GM12873 (cell line): ENCODE results near the gene UBA6.

Experiments used
- CTCF ChIP-seq: IDR thresholded peaks from 2 replicates; pipeline ENCODE4 v1.5.1; 2012; ENCODE audit warnings: low read depth, mild to moderate bottlenecking, moderate library complexity, low read length, control low read depth; ENCODE audit not compliant: insufficient read depth; ENCODE audit errors: missing control alignments

The UBA6 gene

GRCh38 chr4:67735325-67735724, 34.4 kb upstream of the UBA6 start:
- no peak for TF ChIP-seq CTCF

DNA sequence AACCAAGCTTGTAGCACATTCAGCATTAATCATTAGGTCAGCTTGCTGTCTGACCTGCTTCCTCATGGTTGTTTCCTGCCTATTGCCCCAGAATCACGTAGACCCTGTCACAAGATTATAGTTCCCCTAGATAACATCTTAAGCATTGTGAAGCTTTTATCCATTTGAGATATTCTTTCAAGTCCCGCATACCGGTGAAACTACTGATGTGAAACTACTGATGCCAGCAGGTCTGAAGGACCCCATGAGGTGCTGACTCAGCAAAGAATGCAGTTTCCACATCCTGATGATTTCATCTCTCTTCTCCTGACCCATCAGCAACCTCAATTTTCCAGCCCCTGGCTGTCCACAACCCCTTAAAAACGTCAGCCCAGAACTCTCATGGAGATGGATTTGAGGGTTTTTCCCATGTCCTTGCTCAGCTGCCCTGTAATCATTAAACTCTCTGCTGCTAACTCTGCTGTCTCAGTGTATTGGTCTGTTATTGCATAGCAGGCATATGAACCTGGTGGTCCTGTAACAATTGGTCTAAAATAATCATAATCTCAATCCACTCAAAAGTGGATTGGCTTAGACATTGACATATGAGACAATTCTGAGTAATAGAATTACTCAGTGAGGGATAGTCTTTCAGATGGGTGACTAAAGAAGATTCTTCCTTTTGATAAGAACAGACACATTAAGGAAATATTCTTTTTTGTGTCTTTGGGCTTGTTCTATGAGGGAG, 26.3 kb upstream of the UBA6 start:
- TF ChIP-seq CTCF, result no peak

GRCh38 chr4:67725981-67726380, 25.0 kb upstream of the UBA6 start:
- no peak for TF ChIP-seq CTCF

- TF ChIP-seq CTCF, result no peak
Observed at GRCh38 chr4:67725132-67725531, 24.2 kb upstream of the UBA6 start.

GRCh38 chr4:67723949-67724348, 23.0 kb upstream of the UBA6 start:
- peak; percentile 9 for TF ChIP-seq CTCF

- TF ChIP-seq CTCF, result no peak
Observed at GRCh38 chr4:67723341-67723740, 22.4 kb upstream of the UBA6 start.

GRCh38 chr4:67721770-67722597, 21.0 kb upstream of the UBA6 start:
- TF ChIP-seq CTCF, result no peak
